ENCODE measurements around the gene ZNF385C. TPM values are rescaled to one million over a fixed set of nuclear protein-coding genes. Genes with fewer than 3 reads are reported as not detected.

The ZNF385C gene
- total RNA-seq, 1 experiment from 2014 or later, result 0.26 TPM

- Mint-ChIP-seq H3K9me3 (ENCODE audit: unreplicated experiment) (no peaks in the 10 kb centered on the region), H3K27me3 (ENCODE audit: insufficient read depth, unreplicated experiment) (no peaks in the 10 kb centered on the region), H3K4me3 (ENCODE audit: unreplicated experiment) (no peak overlapping the region), H3K36me3 (ENCODE audit: insufficient read depth, unreplicated experiment) (peaks cover 38% of the 10 kb centered on the region), H3K27ac (ENCODE audit: low read depth, unreplicated experiment) (no peak overlapping the region), H3K4me1 (ENCODE audit: insufficient read depth, unreplicated experiment) (peaks cover 6% of the 10 kb centered on the region)
- ChIA-PET CTCF (interaction anchor here (0.6 to 8.2 kb wide), 14 partner anchors 23 to 158 kb away, joined by 3 to 40 read pairs (median 4); partner anchors contain the start of gene NKIRAS2), POLR2A (interaction anchor here (1.0 to 2.4 kb wide), 2 partner anchors 37 to 150 kb away, joined by 3 to 12 read pairs; partner anchors contain the start of gene CNP)
- no TSS peak for BruUV-seq (replicated peaks)
- intact Hi-C loops (cut with micrococcal nuclease), result loop anchor here (1.0 to 5.0 kb wide), 4 partner anchors 50 to 380 kb away; no protein-coding TSS in a partner anchor
- TF ChIP-seq CTCF (IDR thresholded peaks at IDR 0.05; ENCODE audit: unreplicated experiment), result peak; percentile 73
- peak; percentile 87 for DNase-seq (ENCODE audit: unreplicated experiment)
Measured at GRCh38 chr17:42116705-42117396, 18.6 kb upstream of the ZNF385C start.

- intact Hi-C loops (cut with micrococcal nuclease), result no loop called here
- peak overlapping the region; percentile 35 for H3K27ac Mint-ChIP-seq (ENCODE audit: low read depth, unreplicated experiment)
- peaks cover 34% of the 10 kb centered on the region for H3K36me3 Mint-ChIP-seq (ENCODE audit: insufficient read depth, unreplicated experiment)
- no peak overlapping the region for H3K4me3 Mint-ChIP-seq (ENCODE audit: unreplicated experiment)
- ChIA-PET POLR2A (interaction anchor here (1.0 to 3.0 kb wide), 3 partner anchors 97 to 309 kb away, joined by 3 to 17 read pairs (median 3); partner anchors contain the start of genes CAVIN1, CNP and DNAJC7), CTCF (interaction anchor here (0.9 to 8.2 kb wide), 4 partner anchors 9 to 97 kb away, joined by 3 to 37 read pairs (median 16); partner anchors contain the start of gene DNAJC7)
- no peak for DNase-seq (ENCODE audit: unreplicated experiment)
- no TSS peak for BruUV-seq (replicated peaks)
- TF ChIP-seq CTCF (IDR thresholded peaks at IDR 0.05; ENCODE audit: unreplicated experiment), result no peak
- H3K4me1 Mint-ChIP-seq (ENCODE audit: insufficient read depth, unreplicated experiment), result no peaks in the 10 kb centered on the region
- no peaks in the 10 kb centered on the region for H3K9me3 Mint-ChIP-seq (ENCODE audit: unreplicated experiment)
- H3K27me3 Mint-ChIP-seq (ENCODE audit: insufficient read depth, unreplicated experiment), result no peaks in the 10 kb centered on the region
Measured at GRCh38 chr17:42114118-42114517, 15.8 kb upstream of the ZNF385C start.

- BruUV-seq (replicated peaks), result TSS peak; percentile 71
- TF ChIP-seq CTCF (IDR thresholded peaks at IDR 0.05; ENCODE audit: unreplicated experiment), result no peak
- ChIA-PET CTCF (interaction anchor here (0.6 to 8.2 kb wide), 8 partner anchors 8 to 414 kb away, joined by 3 to 37 read pairs (median 4); partner anchors contain the start of genes CAVIN1 and DNAJC7), POLR2A (interaction anchor here (0.9 to 3.0 kb wide), 6 partner anchors 8 to 594 kb away, joined by 3 to 17 read pairs (median 3); partner anchors contain the start of gene CNP)
- H3K27me3 Mint-ChIP-seq (ENCODE audit: insufficient read depth, unreplicated experiment), result no peaks in the 10 kb centered on the region
- H3K36me3 Mint-ChIP-seq (ENCODE audit: insufficient read depth, unreplicated experiment), result peaks cover 32% of the 10 kb centered on the region
- intact Hi-C loops (cut with micrococcal nuclease), result no loop called here
- no peak for DNase-seq (ENCODE audit: unreplicated experiment)
- no peak overlapping the region for H3K4me3 Mint-ChIP-seq (ENCODE audit: unreplicated experiment)
- peak overlapping the region; percentile 35 for H3K27ac Mint-ChIP-seq (ENCODE audit: low read depth, unreplicated experiment)
- no peaks in the 10 kb centered on the region for H3K4me1 Mint-ChIP-seq (ENCODE audit: insufficient read depth, unreplicated experiment)
- H3K9me3 Mint-ChIP-seq (ENCODE audit: unreplicated experiment), result no peaks in the 10 kb centered on the region
Measured at GRCh38 chr17:42113293-42114069, 15.2 kb upstream of the ZNF385C start.

All from MCF 10A (cell line).